HG02763 (cell line): Measurements from ENCODE around the gene KSR2.
"Not testable (repeated sequence)": the region's sequence is repeated elsewhere in the genome, so short reads cannot be mapped to it uniquely, and the experiment has no call there.

Experiments used
- ATAC-seq: cut with Tn5 transposase; IDR thresholded peaks from one replicate; pipeline ENCODE4 v1.9.1; 2021; ENCODE audit warnings: mild to moderate bottlenecking, moderate library complexity; ENCODE audit not compliant: unreplicated experiment

The KSR2 gene

GRCh38 chr12:117829108-117829507 is 139.7 kb downstream of the KSR2 start:
- ATAC-seq, result no peak

DNA sequence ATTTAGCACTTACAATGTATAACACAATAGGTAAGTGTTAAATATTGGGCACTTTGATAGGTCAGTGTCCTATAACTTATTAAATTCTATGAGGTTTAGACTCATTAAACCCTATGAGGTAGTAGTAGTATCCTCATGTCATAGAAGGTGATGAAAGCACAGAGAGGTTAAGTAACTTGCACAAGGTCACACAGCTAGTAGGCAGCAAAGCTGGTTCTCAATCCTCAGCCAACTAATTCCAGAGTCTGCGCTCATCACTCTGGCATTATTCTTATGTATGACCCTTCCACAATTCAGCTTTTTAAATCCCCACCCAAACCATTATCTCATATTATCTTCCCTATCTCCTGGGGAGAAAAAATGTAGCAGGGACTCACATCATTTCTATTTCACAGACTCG is 141.1 kb downstream of the KSR2 start:
- no peak for ATAC-seq

GRCh38 chr12:117825827-117826226 is 143.0 kb downstream of the KSR2 start:
- no peak for ATAC-seq

- no peak for ATAC-seq
Measured at GRCh38 chr12:117821480-117822175, 147.2 kb downstream of the KSR2 start.

GRCh38 chr12:117820216-117820907 is 148.4 kb downstream of the KSR2 start:
- no peak for ATAC-seq

- ATAC-seq, result no peak
Measured at GRCh38 chr12:117819160-117819559, 149.6 kb downstream of the KSR2 start.

DNA sequence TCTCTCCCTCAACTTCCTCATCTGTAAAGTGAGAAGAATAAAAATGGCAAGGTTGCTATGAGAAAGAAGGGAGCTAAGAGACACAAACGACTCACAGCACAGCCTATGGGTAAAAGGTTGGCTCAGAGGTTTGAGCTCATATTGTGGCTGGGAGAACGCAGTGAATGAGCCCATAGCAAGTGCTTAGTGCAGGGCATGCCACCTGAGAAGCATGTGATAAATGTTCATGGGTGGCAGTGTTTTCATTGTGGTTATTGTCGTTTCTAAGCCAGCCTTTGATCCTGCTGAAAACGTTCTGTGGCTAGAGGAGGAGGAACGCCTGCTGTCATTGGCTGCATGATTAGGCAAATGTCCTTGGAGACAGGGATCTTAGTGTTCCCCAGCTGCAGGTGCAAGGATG is 150.4 kb downstream of the KSR2 start:
- ATAC-seq, result no peak

- no peak for ATAC-seq
Measured at GRCh38 chr12:117809509-117809908, 159.3 kb downstream of the KSR2 start.

DNA sequence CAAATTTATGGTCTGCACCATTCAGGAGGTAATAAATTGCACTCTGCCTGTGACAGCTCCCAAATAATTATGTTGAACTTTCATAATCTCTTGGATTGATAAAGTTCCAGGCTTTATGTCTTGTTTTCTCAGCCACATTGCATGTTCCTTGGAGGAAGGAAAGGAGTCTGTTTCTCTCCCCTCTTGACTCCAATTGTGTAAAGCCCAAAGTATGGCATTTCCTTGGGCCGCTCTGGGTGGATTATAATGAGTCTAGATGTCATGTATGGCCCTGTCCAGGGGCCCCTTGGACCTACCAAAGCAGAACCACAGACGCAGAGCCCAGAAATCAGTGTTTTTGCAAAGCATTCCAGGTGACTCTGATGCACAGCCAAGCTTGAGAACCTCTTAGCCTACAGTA is 160.8 kb downstream of the KSR2 start:
- no peak for ATAC-seq

DNA sequence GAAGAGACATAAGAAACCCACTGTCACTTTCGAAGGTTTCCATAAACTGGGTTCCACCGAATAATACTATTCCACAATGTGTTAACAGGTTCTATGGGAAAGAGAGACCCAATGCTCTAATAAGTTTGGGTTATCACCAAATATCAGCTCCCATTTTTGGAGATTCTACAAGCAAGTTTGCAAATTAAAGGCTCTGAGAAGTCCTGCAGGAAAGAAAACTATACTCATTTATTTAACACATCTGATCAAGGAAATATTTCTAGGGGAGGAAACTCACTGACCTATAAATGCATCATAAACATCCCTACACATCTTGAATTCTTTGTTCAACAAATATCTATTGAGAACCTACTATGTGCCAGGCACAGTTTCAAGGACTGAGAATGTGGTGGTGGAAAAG is 161.4 kb downstream of the KSR2 start:
- ATAC-seq, result no peak

DNA sequence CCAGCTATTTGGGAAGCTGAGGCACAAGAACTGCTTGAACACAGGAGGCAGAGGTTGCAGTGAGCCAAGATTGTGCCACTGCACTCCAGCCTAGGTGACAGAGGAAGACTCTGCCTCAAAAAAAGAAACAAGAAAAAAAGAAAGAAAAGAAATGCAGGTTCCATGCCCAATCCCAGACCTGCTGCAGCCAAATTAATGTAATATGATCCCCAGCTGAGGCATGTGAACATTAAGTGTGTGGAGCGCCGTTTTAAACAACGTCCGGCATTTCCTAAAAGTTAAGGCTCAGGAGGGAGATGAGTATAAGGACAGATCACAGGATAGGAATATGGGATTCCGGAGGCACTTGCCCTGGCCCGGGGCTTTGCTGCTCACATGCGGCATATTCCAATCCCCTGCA is 162.9 kb downstream of the KSR2 start:
- ATAC-seq, result no peak

DNA sequence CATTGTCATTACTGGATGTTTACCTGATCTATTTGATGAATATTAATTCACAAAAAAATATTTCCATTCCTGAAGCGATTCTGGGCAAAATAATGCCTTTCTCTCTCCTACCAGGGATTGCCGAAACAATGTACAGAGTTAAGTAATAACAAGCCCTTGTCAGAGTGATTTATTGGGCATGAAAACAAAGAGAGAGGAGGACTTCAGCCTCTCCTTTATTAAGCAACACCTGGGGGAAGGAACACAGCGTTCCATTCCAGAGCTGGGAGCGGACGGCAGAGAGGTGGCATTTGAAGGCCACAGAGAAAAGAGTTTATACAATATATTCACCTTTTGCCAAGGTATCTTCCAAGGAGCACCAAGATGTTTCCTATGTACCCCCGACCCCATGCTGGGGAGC is 165.8 kb downstream of the KSR2 start:
- no peak for ATAC-seq

DNA sequence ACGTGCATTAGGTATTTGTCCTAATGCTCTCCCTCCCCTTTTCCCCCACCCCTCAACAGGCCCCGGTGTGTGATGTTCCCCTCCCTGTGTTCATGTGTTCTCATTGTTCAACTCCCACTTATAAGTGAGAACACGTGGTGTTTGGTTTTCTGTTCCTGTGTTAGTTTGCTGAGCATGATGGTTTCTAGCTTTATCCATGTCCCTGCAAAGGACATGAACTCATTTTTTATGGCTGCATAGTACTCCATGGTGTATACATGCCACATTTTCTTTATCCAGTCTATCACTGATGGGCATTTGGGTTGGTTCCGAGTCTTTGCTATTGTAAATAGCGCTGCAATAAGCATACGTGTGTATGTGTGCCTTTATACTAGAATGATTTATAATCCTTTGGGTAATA is 168.1 kb downstream of the KSR2 start:
- not testable (repeated sequence) for ATAC-seq

DNA sequence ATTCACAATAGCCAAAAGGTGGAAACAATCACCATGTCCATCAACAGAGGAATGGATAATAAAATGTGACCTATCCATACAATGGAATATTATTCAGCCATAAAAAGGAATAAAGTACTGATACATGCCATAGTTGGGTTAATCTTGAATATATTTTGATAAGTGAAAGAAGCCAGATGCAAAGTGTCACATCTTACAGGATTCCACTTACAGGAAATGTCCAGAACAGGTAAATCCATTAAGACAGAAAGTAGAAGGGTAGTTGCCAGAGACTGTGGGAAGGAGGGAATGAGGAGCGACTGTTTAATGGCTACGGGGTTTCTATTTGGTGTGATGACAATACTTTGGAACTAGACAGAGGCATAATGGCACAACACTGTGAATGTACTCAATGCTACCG is 171.6 kb downstream of the KSR2 start:
- ATAC-seq, result no peak

GRCh38 chr12:117792877-117793424 is 175.8 kb downstream of the KSR2 start:
- no peak for ATAC-seq

DNA sequence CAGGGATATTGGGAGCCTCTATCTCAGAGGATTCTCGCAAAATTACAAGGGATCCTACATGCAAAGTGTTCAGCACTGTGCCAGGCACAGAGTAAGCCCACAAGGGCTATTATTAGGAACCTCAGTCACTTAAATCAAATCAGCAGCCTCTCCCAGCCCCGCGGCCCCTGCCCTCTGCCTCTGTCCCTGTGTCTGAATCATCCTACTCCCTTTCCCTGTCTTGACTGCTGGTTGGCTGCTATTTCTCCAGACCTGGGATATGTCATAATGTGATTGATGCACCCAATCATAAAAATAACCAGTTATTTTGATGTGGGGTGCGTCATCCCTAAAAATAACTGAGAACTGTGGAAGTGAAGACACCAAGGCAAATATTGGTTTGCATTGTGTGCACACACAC is 176.3 kb downstream of the KSR2 start:
- no peak for ATAC-seq

GRCh38 chr12:117790948-117791347 is 177.8 kb downstream of the KSR2 start:
- ATAC-seq, result no peak

- ATAC-seq, result no peak
Measured at GRCh38 chr12:117790198-117790597, 178.6 kb downstream of the KSR2 start.

DNA sequence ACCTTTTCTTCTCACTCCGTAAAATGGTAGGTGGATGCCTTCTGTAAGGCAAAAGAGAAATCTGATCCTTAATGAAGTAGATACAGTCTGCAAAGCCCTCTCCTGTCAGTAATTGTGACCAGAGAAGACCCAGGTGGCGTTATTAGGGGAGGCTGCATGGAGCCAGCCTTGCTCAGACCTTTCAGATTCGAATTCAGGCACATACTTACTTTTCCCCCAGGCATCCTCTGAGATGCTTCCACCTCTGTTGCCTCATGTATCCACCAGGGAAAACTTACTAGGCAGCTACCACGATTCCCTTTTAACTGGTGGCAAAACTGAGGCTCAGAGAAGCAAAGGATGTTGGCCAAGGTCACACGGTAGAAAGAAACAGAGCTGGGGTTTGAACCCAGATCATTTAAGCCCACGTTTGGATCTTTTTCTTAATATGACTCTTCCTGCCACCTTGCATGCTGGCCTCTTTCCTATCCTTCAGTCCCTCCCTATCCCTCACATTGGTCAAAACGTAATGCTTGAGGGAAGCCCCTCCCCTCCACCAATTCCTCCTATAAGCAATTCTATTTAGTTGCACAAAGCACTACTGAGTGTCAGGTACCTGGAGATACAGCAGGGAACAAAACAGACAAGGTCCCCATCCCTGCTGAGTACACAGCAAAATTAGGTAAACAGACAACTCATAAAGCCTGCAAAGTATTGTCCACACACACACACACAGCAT is 179.4 kb downstream of the KSR2 start:
- no peak for ATAC-seq

GRCh38 chr12:117778656-117779055 is 190.1 kb downstream of the KSR2 start:
- ATAC-seq, result no peak

DNA sequence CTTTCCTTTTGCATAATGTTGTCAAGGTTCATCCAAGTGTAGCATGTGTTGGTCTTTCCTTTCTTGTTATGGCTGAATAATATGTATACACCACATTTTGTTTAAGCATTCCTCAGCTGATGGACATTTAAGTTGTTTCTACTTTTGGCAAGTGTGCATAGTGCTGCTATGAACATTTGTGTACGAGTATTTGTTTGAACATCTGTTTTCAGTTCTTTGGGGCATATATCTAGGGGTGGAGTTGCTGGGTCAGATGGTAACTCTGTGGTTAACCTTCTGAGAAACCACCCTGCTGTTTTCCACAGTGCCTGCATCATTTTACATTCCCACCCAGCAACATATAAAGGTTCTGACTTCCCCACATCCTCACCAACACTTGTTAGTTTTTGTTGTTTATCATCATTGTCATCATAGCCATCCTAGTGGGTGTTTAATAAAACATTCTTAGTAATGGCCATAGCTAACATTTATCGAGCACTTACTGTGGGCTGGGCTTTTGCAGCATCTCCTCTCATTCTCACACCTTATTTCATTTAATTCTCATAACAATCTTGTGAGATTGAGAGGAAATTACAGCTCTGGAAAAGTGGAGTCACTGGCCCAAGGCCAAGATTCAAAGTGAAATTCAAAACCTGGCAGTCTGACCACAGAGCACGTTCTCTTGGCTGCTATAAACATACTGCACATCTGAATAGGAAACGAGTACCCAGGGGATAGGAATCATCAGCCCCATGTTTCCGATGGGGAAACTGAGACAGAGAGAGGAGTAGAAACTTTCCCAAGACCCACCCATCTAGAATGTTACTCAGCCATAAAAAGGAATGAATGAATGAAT is 193.6 kb downstream of the KSR2 start:
- ATAC-seq, result no peak
